Stimulated activated CD4-positive, alpha-beta T cell treated with anti-CD3 and anti-CD28 coated beads, Interleukin-15, amount 100 ng/mL, for 24 hours (primary cell): ENCODE data around the gene FOXJ3.

Experiments
- DNase-seq: peaks from one replicate; pipeline ENCODE4 v3.0.0-alpha.2; 2020

The FOXJ3 gene

DNA sequence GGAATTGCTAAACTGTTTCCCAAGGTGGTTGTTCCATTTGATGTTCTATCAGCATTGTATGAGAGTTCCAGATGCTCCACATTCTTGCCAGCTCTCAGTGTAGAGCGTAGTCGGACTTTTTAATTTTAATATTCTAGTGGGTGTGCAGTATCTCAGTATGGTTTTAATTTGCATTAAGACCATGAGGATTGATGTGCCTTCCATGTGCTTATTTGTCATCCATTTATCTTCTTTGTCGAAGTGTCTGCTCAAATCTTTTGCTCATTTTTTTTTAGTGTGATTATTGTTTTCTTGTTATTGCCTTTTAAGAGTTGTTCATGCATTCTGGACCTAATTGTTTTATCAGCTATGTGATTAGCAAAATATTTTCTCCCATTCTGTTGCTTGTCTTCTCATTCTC lies 195.6 kb downstream of the FOXJ3 start:
- no peak for DNase-seq

GRCh38 chr1:42138586-42138985 lies 196.4 kb downstream of the FOXJ3 start:
- no peak for DNase-seq

DNA sequence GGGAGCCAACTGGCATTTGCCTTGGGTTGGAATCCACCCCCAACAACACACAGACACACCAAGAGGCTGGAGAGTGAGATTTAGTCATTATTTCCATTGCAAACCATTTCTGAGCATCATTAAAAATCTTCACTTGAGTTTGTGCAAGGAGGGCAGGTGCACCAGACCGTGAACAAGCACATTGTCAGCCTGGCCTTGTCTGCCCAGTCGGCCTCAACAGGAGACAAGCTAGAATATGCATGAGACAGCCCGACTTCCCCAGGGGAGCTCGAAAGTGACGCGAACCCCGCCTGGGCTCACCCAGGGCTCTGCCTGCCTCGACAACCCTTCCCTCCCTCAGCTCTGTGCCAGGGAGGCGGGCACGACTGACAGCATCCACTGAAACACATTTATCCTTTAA lies 197.3 kb downstream of the FOXJ3 start:
- no peak for DNase-seq

- no peak for DNase-seq
These were observed 198.6 kb downstream of the FOXJ3 start for GRCh38 chr1:42136466-42136865.

- no peak for DNase-seq
These were observed 199.6 kb downstream of the FOXJ3 start for GRCh38 chr1:42135426-42135825.

DNA sequence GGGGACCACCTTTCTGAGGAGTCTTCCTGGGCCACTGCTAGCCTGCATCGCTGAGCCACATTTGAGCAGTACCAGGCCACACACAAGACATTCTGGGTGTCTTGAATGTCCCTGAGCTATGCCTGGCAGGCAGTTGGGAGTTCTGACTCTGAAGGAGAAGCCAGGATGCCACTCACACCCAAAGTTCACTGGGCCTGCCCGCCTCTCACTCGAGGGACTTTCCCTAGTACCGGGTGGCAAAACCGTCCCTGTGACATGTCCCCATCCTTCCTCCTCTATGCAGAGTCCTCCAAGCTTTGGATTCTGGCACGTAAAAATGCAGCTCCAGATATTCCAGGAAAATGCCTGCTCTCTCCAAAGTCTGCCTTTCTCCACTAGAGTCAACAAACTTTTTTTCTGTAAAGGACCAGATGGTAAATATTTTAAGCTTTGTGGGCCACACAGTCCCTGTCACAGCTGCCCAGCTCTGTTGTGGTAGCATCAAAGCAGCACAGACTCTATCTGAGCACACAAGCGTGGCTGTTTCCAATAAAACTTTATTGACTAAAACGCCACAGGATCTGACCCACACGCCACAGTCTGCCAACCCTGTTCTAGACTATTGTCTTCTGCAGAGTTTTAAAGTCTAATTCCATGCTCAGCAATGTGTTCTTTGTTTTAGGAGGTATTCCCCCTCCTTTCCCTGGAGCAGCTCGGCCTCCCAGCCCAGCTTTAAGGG lies 201.1 kb downstream of the FOXJ3 start:
- no peak for DNase-seq

GRCh38 chr1:42133390-42133789 lies 201.6 kb downstream of the FOXJ3 start:
- DNase-seq, result no peak

DNA sequence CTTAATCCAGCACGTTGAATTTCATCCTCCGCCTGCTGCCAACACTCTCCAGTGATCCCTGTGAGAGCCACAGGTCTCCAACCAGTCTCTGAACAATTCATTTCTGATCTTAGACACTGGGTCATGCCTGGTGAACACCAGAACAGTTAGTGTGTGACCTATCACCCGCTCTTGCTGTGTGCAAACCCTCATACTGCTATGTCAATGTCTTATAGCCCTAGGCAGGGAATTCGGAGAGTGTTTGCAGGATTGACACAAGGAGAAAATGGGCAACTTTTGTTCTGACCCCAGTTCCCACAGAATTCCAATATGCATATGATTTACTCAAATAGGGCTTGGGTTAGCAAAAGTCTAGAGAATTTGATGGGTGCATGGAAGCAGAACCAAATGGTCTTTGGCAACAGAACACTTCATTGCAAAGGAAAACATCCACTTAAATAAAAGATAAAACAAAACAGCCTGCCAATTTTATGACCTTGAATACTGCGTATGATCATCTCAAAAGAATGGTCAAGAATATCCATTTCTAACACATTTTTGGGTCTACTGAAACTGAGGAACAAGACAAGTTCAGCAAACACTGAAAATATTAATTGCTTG lies 204.9 kb downstream of the FOXJ3 start:
- no peak for DNase-seq

DNA sequence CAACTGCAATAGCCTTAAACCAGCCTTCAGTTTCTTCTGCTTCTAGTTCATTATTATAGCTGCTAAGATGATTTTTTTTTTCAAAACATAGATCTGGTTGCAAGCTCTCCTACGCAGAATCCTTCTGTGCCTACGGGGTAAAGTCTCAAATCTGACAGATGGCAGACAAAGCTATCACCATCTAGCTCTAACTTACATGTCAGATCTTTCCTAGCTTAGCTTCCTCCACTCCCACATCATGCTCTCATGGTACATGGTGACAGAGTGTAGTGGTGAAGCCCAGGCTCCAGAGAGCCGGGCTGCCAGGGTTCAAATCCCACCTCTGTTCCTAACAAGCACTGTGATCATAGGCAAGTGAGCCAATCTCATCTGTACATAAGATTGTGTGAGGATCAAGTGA lies 206.1 kb downstream of the FOXJ3 start:
- DNase-seq, result no peak

DNA sequence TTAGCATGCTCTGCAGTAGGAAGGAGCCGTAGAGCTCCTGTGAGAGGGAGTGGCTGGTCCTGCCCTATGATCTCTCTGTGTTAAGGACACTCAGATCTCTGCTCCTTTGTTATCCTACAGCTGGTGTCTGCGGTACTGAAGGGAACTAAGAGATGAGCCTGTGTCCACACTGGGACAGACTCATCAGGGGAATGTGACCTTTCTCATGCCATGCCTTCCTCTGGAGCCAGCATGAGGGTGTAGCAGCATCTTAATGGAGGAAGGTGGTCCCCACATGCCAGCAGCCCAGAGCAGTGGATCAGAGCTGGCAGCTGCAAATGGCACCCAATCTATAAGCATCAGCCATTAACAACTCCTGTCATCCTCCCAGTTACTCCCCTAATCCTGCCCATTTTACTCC lies 206.5 kb downstream of the FOXJ3 start:
- no peak for DNase-seq

- no peak for DNase-seq
These were observed 207.3 kb downstream of the FOXJ3 start for GRCh38 chr1:42127767-42128166.
